Measurements from ENCODE around the gene SRSF5.

The SRSF5 gene

GRCh38 chr14:69772082-69773017 is 5.4 kb downstream of the SRSF5 start:
- DNase-seq, result no peak

DNA sequence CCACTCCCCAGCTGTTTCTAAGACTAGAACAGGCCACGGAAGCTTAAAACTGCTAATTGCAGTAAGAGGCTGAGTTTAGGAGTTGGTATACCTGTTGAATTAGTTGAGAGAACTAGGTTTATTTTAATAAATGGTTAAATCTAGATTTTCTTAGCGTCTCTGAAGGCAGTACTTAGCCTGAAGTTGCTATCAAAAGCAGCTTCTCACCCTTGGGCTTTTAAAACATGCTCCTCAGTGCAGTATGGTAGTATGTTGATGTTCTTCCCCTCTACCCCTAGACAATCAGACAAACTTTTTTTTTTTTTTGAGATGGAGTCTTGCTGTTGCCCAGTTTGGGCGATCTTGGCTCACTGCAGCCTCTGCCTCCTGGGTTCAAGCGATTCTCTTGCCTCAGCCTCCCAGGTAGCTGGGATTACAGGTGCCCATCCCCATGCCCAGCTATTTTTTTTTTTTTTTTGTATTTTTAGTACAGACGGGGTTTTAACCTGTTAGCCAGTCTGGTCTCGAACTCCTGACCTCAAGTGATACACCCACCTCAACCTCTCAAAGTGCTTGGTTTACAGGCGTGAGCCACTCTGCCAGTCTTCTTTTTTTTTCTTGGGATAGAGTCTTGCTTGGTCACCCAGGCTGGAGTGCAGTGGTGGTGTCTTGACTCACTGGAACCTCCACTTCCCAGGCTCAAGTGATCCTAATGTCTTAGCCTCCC is 6.8 kb downstream of the SRSF5 start:
- DNase-seq, result no peak

DNA sequence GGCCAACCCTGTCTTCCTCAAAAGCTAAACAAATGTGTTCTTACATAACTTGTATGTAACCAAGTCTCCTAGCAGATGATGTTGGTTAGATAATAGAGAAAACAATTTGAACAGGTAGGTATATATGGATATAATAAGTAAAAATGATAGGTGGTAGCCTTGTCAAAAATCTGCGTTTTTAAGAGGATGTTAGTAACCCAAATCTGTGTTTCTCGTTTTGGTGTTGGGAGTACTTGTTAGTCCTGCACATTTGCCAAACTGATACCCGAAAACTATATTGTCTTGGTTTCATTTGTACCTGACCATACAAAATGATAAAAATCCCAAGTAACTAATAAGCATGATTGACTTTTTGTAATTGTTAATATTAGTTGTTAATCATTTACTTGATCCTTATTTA is 8.1 kb downstream of the SRSF5 start:
- no peak for DNase-seq

DNA sequence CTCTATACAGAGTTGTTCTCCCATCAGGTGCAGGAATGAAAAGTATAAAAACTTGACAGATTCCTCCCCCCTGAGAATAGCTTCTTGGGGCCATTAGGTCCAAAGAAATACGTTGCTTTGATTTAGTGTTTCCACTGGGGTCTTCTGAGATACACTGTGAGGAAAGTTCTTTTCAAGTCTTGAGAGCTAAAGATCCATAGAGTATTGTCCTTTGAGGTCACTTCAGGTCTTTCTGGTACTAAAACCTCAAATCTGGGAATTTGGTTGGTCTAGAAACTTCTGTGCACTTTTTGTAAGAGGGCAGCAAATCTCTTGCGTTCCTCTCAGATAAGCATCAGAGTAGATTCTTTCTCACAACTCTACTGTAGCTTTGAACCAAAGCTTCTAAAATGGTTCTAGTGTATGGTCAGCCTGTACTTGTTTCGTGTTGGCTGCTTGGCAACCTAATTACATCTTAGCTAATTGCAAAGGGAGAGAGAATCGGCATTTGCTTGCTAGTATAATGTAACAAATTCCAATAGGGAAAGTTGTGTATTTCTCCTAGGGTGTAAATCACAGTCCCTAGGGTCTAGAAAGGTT is 10.0 kb downstream of the SRSF5 start:
- DNase-seq, result no peak

DNA sequence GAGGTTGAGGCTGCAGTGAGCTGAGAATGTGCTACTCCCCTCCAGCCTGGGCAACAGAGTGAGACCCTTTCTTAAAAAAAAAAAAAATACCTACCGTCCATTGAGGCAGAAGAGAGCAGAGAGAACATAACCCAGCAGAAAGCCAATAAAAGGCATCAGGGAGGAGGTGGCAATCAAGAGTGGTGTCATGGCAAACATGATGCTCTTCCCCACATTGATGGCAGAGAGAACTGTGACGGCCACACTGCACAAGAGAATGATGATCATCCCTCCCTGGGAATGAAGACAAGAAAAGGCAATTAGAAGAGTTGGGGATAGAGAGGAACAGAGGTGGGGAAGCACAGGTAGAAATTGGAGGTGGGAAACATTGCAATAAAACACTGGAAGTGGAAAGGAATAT is 12.1 kb downstream of the SRSF5 start:
- no peak for DNase-seq

- no peak for DNase-seq
These were observed 13.2 kb downstream of the SRSF5 start for GRCh38 chr14:69780092-69780491.

- DNase-seq, result no peak
These were observed 14.0 kb downstream of the SRSF5 start for GRCh38 chr14:69780952-69781351.

GRCh38 chr14:69784942-69785341 is 18.0 kb downstream of the SRSF5 start:
- DNase-seq, result no peak

GRCh38 chr14:69786603-69787002 is 19.7 kb downstream of the SRSF5 start:
- DNase-seq, result no peak

DNA sequence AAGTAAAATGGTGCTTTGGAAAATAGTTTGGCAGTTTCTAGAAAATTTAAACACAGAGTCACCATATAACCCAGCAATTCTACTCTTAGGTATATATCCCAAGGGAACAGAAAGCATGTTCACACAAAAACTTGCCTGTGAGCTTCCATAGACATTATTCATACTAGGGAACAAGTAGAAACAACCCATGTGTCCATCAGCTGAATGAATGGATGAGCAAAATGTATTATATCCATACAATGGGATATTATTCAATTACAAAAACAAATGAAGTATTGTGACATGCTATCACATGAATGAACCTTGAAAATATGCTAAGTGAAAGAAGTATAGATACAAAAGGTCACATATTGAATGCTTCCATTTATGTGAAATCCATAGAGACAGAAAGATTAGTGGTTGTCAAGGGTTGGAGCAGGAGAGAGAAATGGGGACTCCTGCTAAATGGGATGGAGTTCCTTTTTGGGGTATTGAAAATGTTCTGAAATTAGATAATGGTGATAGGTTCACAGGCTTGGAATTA is 22.2 kb downstream of the SRSF5 start:
- DNase-seq, result no peak

DNA sequence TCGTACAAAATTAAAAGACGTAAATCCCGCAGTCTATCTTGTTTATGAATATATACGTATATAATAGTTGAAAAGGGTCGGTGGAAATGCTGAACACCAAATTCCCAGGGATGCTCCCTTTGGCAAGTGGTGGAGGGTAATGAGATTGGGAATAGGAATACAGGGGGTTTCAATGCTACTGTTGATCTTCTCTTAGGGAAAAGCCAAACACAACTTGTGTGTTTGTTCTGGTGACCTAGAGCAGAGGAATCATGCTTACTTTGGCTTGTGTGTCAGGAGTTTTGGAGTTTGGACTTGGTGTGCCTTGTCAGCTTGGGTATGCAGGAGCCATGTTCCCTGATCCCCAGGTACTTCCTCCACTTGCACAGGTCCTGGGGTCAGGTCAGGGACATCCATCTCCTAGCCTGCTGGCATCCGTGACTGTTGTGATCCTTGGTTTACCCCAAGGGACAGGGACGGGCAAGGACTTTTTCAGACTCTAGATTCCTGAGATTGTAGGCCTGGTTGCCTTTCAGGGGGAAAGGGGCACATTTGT is 26.0 kb downstream of the SRSF5 start:
- no peak for DNase-seq

DNA sequence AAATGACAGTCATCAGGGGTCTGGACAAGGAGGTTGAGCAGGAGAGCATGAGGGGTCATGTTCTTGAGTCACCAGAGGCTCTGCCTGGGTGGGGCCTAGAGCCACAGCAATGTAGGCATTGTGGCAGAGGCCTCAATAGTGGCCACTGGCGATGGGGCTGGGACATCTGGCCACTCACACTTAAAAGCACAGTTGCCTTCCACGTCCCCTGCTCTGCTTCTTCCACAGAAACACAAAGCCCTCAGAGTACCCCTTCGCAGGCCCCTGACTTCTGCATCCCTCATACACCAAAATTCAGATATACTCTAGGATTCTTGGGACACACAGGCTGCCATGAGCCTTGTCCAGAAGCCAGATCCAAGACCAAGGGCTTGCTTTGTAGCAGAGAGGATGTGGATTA is 27.8 kb downstream of the SRSF5 start:
- no peak for DNase-seq

DNA sequence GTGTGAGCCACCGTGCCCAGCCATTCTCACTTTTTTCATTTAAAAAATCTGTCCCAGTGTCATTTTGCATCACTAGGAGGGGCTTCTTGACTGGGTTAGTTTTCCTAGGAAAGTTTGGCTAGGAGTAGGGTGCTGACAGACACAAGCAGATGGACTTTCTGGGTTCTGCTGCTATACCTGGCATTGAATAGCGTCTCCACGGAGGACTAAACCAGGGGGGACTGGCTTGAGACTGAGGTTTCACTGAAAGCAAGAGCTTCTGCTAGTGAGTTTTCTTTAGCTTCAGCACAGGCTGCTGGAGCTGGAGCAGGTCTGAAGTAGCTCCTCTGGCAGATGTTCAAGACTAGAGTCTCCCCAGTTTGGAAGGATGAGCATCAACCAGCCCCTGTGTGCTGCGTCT is 28.7 kb downstream of the SRSF5 start:
- DNase-seq, result no peak

DNA sequence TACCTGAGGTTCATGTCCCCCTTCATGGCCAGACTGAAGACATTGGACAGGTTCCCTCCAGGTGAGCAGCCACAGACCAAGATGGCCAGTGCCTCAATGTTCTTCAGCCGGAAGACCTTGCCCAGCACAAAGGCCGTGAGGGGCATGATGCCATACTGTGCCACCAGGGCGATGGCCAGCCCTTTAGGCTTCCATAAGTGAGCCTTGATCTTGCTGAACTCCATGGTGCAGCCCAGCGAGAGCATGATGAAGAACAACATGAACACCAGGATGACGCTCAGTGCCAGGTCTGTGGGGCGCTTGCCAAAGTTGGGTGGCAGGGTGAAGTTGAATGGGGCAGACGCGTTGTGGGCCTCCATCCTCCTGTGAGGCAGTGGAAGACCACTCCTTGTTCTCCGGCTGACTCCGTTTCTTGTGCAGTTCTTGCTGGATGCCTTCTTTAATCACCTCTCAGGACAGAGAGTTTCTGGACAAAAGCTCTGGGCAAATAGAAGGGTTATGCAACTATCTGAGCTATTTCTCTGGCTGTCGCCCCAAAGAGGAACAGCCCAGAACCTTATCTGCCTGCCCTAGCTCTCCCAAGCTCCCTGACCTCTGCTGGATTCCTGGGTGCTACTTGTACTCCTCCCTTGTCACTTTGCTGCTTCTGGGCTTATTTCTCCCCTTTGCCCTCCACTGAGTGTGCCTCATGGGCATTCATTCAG is 30.0 kb downstream of the SRSF5 start, which contains the start of gene SLC10A1:
SLC10A1 (minus strand) TSS at position 445 of the 704 bp plus-strand sequence; CDS start at position 359, 86 bp downstream.
- DNase-seq, result no peak

DNA sequence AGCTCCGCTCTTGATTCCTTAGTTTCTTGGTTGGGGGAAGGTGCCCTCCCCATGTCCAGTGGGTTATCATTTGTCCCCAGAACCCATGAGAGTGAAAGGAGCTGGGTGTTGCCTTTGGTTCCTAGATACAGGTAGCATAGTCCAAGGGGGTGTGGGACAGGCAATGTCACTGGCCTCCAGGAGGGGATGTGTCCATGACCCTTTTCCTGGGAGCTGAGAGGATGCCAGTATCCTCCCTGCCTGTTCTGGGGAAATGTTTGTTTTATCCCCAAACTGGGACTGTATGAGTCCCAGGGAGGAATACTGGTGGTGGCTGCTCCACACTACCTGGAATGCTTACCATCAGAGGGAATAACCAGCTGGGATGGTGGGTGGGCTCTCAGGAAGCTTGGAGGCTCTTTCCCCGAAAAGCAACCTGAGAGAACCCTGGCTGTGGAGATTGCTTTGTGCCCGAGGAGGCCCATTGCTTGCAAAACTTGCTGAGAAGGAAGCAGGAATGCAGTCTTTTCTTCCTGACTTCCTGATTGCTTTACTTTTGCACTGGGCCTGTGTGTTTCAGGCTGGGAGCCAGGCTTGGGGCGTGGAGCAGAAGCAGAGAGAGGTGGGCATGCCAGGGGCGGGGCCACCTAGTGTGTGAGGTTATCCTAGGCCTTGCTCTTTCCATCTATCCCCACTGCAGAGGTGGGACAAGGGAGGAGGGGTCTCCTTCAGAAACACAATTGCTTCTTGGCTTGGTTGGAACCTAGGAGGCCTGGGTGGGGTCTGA is 30.8 kb downstream of the SRSF5 start:
- no peak for DNase-seq

DNA sequence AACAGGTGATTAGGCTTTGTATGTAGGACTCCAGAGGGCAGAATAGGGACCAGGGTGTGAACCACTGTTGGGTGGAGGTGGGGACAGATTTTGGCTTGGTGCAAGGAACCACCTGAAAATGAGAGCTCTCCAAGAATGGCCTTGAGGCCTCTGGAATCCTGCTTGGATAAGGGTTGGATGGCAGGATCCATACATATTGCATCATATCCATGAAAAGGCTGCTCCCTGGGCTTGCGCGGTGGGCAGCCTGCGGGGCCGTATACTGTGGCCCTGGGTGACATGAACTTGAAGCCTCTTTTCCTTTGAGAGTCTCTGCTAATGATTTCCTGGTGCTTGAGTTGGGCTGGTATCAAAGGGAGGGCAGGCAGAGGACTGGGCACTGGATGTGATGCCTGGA is 31.4 kb downstream of the SRSF5 start:
- no peak for DNase-seq

DNA sequence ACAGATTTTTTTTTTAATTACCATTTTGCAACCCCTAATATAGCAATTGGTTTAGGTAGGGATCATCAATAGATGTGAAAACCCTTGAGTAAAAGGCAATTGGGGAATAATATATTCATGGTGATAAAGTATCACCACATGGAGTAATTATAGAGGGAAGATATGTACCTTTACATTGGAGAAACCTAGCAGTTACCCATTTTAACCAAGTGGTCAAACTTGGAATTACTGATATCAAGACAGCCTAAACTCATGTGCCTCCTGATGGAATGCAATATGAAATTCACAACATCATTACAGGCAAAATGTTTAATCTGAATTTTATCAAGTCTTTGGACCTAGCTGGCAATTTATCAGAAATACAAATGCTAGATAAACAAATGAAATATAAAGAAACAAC is 36.8 kb downstream of the SRSF5 start:
- no peak for DNase-seq

DNA sequence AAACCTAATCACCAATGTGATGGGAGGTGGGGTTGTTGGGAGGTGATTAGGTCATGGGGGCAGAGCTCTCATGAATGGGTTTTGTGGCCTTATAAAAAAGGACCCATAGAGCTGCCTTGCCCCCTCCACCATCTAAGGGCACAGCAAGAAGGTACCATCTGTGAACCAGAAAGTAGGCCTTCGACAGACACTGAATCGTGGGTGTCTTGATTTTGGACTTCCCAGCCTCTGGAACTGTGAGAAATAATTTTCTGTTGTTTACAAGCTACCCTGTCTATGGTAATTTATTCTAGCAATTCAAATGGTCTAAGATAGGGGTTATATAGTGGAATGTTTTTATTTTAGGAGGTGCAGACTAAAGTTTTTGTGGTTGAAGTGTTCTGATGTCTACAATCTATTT is 38.0 kb downstream of the SRSF5 start:
- DNase-seq, result no peak

DNA sequence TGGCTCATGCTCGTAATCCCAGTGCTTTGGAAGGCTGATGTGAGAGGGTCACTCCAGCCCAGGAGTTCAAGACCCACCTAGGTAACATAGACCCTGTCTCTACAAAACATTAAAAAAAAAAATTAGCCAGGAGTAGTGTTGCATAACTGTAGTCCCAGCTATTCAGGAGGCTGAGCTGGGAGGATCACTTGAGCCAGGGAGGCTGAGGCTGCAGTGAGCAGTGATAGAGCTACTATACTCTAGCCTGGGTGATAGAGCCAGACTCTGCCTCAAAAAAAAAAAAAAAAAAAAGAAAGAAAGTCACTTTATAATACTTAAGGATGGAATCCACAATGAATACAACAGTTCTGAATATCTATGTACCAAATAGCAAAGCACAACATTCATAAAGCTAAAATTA is 40.2 kb downstream of the SRSF5 start:
- no peak for DNase-seq

DNA sequence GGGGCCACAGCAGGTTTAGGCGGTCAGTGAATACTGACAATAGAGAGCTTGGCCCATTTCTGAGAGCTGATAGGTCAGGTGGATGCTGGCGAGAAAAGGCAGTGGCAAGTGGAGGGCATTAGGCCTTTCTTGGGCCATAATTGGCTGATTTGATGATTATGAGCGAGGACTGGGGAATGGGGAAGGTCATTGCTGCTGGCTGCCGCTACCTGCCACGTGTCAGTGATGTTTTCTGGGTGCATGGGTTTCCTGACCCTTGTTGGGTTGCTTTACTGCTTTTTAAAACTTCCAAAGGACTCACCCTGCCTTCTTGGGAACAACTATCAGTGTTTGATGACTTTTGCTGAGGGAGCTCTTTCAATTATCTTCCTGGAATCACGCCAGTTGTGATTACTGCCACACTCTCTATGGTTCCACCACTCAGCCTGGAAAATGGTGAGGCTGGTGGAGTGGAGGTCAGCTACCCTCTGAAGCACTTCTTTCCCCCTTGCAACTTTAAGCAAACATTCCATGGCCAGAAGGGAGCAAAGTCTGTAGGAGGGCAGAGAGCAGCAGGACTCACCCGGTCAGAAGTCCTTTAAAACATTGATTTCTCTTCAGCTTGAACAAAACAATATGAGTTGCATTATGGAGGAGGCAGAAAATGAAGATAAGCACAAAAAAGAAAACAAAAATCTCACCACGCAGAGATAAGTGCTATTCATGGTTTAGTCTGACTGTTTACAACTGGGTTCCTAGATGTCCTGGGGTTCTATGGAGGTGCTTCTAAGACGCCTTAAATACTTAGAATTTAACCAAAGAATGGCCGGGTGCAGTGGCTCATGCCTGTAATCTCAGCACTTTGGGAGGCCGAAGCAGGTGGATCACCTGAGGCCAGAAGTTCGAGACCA is 42.2 kb downstream of the SRSF5 start:
- no peak for DNase-seq
